HCT116 (cell line): ENCODE results near the gene MED19.

Source experiments
- ATF3 ChIP-seq: IDR thresholded peaks from 2 replicates; pipeline ENCODE4 v1.6.1; 2012
- CEBPB ChIP-seq: IDR thresholded peaks from 2 replicates; pipeline ENCODE4 v1.6.1; 2012; ENCODE audit warnings: low read depth
- POLR2A ChIP-seq: IDR thresholded peaks from 2 replicates; pipeline ENCODE4 v1.7.0; 2011; ENCODE audit warnings: borderline replicate concordance; ENCODE audit not compliant: insufficient read depth, insufficient read length; ENCODE audit errors: extremely low read depth
- POLR2AphosphoS5 ChIP-seq: IDR thresholded peaks from 2 replicates; pipeline ENCODE4 v1.6.1; 2011; ENCODE audit warnings: mild to moderate bottlenecking, low read depth, low read length, moderate library complexity
- RAD21 ChIP-seq: IDR thresholded peaks from 2 replicates; pipeline ENCODE4 v1.6.1; 2012; ENCODE audit warnings: low read depth, mild to moderate bottlenecking
- YY1 ChIP-seq: IDR thresholded peaks from 2 replicates; pipeline ENCODE4 v1.6.1; 2011; ENCODE audit warnings: low read length, low read depth, moderate library complexity, mild to moderate bottlenecking; ENCODE audit not compliant: insufficient replicate concordance; ENCODE audit errors: extremely low read depth
- ZBTB33 ChIP-seq: IDR thresholded peaks from 2 replicates; pipeline ENCODE4 v1.6.1; 2011; ENCODE audit warnings: mild to moderate bottlenecking, low read length, moderate library complexity; ENCODE audit not compliant: insufficient replicate concordance; ENCODE audit errors: extremely low read depth
- ZFX ChIP-seq: fragments of 450-650 bp; IDR thresholded peaks from 2 replicates; pipeline ENCODE4 v1.6.1; 2017
- TF ChIP-seq, protein P1 (sequence below): IDR thresholded peaks from 2 replicates; pipeline ENCODE4 v1.6.1; 2012; ENCODE audit warnings: low read depth
- TF ChIP-seq, protein P2 (sequence below), 3 experiments: fragments of 200-600 bp in 1 of 3; sonication (generic) in 1 of 3; IDR thresholded peaks in 2 of 3; conservative IDR thresholded peaks in 1 of 3; 2 replicates each; pipeline ENCODE4 v1.5.1; 2012 to 2017; ENCODE audit warnings: low read depth in 2 of 3, low read length in 2 of 3, antibody characterized with exemption in 1 of 3, borderline replicate concordance in 1 of 3, control low read depth in 1 of 3, mild to moderate bottlenecking in 1 of 3, mixed read lengths in 1 of 3, mixed run types in 1 of 3, moderate library complexity in 1 of 3; ENCODE audit not compliant: insufficient read depth in 1 of 3

DNA sequence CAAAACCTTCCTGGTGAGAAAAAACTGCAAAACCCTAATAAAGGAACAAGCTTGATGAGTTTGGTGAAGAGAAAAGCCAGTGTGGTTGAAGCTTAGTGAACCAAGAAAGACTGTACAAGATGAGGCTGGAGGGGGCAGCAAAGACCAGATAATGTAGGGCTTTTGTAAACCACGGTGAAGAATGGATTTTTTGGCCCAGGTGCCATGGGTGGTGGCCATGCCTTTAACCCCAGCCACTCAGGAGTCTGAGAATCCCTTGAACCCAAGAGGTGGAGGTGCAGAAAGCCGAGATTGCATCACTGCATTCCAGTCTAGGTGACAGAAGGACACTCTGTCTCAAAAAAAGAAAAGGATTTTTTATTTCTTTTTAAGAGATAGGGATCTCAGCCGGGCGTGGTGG is 49.1 kb downstream of the MED19 start:
- TF ChIP-seq ZFX = no peak
- TF ChIP-seq, protein P1, sequence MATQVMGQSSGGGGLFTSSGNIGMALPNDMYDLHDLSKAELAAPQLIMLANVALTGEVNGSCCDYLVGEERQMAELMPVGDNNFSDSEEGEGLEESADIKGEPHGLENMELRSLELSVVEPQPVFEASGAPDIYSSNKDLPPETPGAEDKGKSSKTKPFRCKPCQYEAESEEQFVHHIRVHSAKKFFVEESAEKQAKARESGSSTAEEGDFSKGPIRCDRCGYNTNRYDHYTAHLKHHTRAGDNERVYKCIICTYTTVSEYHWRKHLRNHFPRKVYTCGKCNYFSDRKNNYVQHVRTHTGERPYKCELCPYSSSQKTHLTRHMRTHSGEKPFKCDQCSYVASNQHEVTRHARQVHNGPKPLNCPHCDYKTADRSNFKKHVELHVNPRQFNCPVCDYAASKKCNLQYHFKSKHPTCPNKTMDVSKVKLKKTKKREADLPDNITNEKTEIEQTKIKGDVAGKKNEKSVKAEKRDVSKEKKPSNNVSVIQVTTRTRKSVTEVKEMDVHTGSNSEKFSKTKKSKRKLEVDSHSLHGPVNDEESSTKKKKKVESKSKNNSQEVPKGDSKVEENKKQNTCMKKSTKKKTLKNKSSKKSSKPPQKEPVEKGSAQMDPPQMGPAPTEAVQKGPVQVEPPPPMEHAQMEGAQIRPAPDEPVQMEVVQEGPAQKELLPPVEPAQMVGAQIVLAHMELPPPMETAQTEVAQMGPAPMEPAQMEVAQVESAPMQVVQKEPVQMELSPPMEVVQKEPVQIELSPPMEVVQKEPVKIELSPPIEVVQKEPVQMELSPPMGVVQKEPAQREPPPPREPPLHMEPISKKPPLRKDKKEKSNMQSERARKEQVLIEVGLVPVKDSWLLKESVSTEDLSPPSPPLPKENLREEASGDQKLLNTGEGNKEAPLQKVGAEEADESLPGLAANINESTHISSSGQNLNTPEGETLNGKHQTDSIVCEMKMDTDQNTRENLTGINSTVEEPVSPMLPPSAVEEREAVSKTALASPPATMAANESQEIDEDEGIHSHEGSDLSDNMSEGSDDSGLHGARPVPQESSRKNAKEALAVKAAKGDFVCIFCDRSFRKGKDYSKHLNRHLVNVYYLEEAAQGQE = no peak
- TF ChIP-seq, protein P2, sequence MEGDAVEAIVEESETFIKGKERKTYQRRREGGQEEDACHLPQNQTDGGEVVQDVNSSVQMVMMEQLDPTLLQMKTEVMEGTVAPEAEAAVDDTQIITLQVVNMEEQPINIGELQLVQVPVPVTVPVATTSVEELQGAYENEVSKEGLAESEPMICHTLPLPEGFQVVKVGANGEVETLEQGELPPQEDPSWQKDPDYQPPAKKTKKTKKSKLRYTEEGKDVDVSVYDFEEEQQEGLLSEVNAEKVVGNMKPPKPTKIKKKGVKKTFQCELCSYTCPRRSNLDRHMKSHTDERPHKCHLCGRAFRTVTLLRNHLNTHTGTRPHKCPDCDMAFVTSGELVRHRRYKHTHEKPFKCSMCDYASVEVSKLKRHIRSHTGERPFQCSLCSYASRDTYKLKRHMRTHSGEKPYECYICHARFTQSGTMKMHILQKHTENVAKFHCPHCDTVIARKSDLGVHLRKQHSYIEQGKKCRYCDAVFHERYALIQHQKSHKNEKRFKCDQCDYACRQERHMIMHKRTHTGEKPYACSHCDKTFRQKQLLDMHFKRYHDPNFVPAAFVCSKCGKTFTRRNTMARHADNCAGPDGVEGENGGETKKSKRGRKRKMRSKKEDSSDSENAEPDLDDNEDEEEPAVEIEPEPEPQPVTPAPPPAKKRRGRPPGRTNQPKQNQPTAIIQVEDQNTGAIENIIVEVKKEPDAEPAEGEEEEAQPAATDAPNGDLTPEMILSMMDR (IDR thresholded peaks at IDR 0.05 in 2 of 3, conservative IDR thresholded peaks at IDR 0.05 in 1 of 3; ENCODE audit: borderline replicate concordance in 1 of 3, insufficient read depth in 1 of 3, low read depth in 2 of 3, low read length in 2 of 3) = peak in 2 of 3 experiments; percentile 34 to 45; a peak in 4 of 6 replicates
- TF ChIP-seq ATF3 = no peak
- no peak for TF ChIP-seq YY1
- no peak for TF ChIP-seq POLR2A
- TF ChIP-seq CEBPB = no peak
- no peak for TF ChIP-seq POLR2AphosphoS5
- peak; percentile 67 for TF ChIP-seq RAD21
- TF ChIP-seq ZBTB33 = no peak
